ENCODE measurements around the gene NFIB. TPM values are rescaled to one million over a fixed set of nuclear protein-coding genes. Genes with fewer than 3 reads are reported as not detected.

The NFIB gene
- total RNA-seq, 1 experiment from 2014 or later: 18.6 TPM

GRCh38 chr9:14144215-14144614 lies 169.7 kb downstream of the NFIB start:
- no peak overlapping the region for H3K9ac ChIP-seq (ENCODE audit: low read length)
- TF ChIP-seq EZH2 (IDR thresholded peaks at IDR 0.05; ENCODE audit: low read length, unreplicated experiment): no peak
- TF ChIP-seq, protein P1, sequence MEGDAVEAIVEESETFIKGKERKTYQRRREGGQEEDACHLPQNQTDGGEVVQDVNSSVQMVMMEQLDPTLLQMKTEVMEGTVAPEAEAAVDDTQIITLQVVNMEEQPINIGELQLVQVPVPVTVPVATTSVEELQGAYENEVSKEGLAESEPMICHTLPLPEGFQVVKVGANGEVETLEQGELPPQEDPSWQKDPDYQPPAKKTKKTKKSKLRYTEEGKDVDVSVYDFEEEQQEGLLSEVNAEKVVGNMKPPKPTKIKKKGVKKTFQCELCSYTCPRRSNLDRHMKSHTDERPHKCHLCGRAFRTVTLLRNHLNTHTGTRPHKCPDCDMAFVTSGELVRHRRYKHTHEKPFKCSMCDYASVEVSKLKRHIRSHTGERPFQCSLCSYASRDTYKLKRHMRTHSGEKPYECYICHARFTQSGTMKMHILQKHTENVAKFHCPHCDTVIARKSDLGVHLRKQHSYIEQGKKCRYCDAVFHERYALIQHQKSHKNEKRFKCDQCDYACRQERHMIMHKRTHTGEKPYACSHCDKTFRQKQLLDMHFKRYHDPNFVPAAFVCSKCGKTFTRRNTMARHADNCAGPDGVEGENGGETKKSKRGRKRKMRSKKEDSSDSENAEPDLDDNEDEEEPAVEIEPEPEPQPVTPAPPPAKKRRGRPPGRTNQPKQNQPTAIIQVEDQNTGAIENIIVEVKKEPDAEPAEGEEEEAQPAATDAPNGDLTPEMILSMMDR (conservative IDR thresholded peaks at IDR 0.05; ENCODE audit: low read depth, low read length): no peak
- no peak for TF ChIP-seq EZH2phosphoT487 (IDR thresholded peaks at IDR 0.05; ENCODE audit: borderline replicate concordance, low read length)
- peaks cover 11% of the 10 kb centered on the region for H3K36me3 ChIP-seq (ENCODE audit: low read depth, low read length)
- no peaks in the 10 kb centered on the region for H4K20me1 ChIP-seq (ENCODE audit: low read length)
- DNase-seq (no peak), ATAC-seq (no peak)
- BruUV-seq (replicated peaks): no TSS peak
- H3K27ac ChIP-seq (ENCODE audit: low read length): no peak overlapping the region
- POLR2A ChIA-PET (ENCODE audit: unreplicated experiment): no interaction called here
- H3K4me2 ChIP-seq (ENCODE audit: low read length): no peak overlapping the region
- CTCF ChIA-PET: no interaction called here
- H3K4me1 ChIP-seq (ENCODE audit: insufficient read depth, low read length): peaks cover 16% of the 10 kb centered on the region
- H3K27me3 ChIP-seq (ENCODE audit: low read length): no peaks in the 10 kb centered on the region
- H2AFZ ChIP-seq (ENCODE audit: low read length): no peak overlapping the region
- intact Hi-C loops (cut with micrococcal nuclease): no loop called here
- H3K4me3 ChIP-seq (ENCODE audit: low read length): no peak overlapping the region
- no peaks in the 10 kb centered on the region for H3F3A ChIP-seq (ENCODE audit: low read length, unreplicated experiment)
- H3K9me3 ChIP-seq (ENCODE audit: low read length): no peaks in the 10 kb centered on the region
- H3K79me2 ChIP-seq (ENCODE audit: low read length): no peaks in the 10 kb centered on the region
- H3K9me2 ChIP-seq (replicated peaks; ENCODE audit: low read length): no peaks in the 10 kb centered on the region

DNA sequence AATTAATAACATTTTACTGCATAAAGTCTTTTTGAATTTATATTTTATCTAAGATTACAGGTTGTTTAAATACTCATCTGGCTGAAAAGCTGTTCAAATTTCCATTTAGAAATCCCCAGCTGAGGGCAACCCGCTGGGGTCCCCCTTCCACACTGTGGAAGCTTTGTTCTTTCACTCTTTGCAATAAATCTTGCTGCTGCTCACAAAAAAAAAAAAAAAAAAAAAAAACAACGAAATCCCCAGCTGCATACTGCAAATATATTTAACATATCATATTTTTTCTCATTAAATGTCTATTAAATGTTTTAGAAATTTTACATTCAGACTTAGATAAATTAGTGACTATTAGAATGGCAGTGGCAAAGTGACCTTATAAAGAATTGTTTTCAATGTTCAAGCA lies 172.2 kb downstream of the NFIB start:
- Histone ChIP-seq H3K4me3 (ENCODE audit: low read length) (no peak overlapping the region), H3F3A (ENCODE audit: low read length, unreplicated experiment) (no peaks in the 10 kb centered on the region), H3K9me3 (ENCODE audit: low read length) (no peaks in the 10 kb centered on the region), H3K36me3 (ENCODE audit: low read depth, low read length) (peaks cover 11% of the 10 kb centered on the region), H3K9ac (ENCODE audit: low read length) (no peak overlapping the region), H2AFZ (ENCODE audit: low read length) (no peak overlapping the region), H3K4me2 (ENCODE audit: low read length) (no peak overlapping the region), H4K20me1 (ENCODE audit: low read length) (no peaks in the 10 kb centered on the region), H3K79me2 (ENCODE audit: low read length) (no peaks in the 10 kb centered on the region), H3K9me2 (replicated peaks; ENCODE audit: low read length) (no peaks in the 10 kb centered on the region), H3K4me1 (ENCODE audit: insufficient read depth, low read length) (no peaks in the 10 kb centered on the region), H3K27me3 (ENCODE audit: low read length) (no peaks in the 10 kb centered on the region), H3K27ac (ENCODE audit: low read length) (no peak overlapping the region)
- ChIA-PET CTCF (no interaction called here), POLR2A (ENCODE audit: unreplicated experiment) (no interaction called here)
- ATAC-seq (no peak), DNase-seq (no peak)
- no TSS peak for BruUV-seq (replicated peaks)
- intact Hi-C loops (cut with micrococcal nuclease): no loop called here
- TF ChIP-seq, protein P1 (conservative IDR thresholded peaks at IDR 0.05; ENCODE audit: low read depth, low read length): no peak
- TF ChIP-seq EZH2phosphoT487 (IDR thresholded peaks at IDR 0.05; ENCODE audit: borderline replicate concordance, low read length) (no peak), EZH2 (IDR thresholded peaks at IDR 0.05; ENCODE audit: low read length, unreplicated experiment) (no peak)

- Histone ChIP-seq H3K9me3 (ENCODE audit: low read length) (no peaks in the 10 kb centered on the region), H2AFZ (ENCODE audit: low read length) (no peak overlapping the region), H3K36me3 (ENCODE audit: low read depth, low read length) (peaks cover 5% of the 10 kb centered on the region), H3K9ac (ENCODE audit: low read length) (no peak overlapping the region), H3F3A (ENCODE audit: low read length, unreplicated experiment) (no peaks in the 10 kb centered on the region), H3K4me2 (ENCODE audit: low read length) (no peak overlapping the region), H3K4me3 (ENCODE audit: low read length) (no peak overlapping the region), H3K27ac (ENCODE audit: low read length) (no peak overlapping the region), H3K9me2 (replicated peaks; ENCODE audit: low read length) (no peaks in the 10 kb centered on the region), H3K79me2 (ENCODE audit: low read length) (no peaks in the 10 kb centered on the region), H3K4me1 (ENCODE audit: insufficient read depth, low read length) (no peaks in the 10 kb centered on the region), H3K27me3 (ENCODE audit: low read length) (no peaks in the 10 kb centered on the region), H4K20me1 (ENCODE audit: low read length) (no peaks in the 10 kb centered on the region)
- ChIA-PET POLR2A (ENCODE audit: unreplicated experiment) (no interaction called here), CTCF (no interaction called here)
- DNase-seq (no peak), ATAC-seq (no peak)
- intact Hi-C loops (cut with micrococcal nuclease): no loop called here
- TF ChIP-seq, protein P1 (conservative IDR thresholded peaks at IDR 0.05; ENCODE audit: low read depth, low read length): no peak
- no peak for TF ChIP-seq EZH2 (IDR thresholded peaks at IDR 0.05; ENCODE audit: low read length, unreplicated experiment)
- TF ChIP-seq EZH2phosphoT487 (IDR thresholded peaks at IDR 0.05; ENCODE audit: borderline replicate concordance, low read length): no peak
- no TSS peak for BruUV-seq (replicated peaks)
Measured at GRCh38 chr9:14140096-14140697, 173.7 kb downstream of the NFIB start.

Data from PC-3 (cell line).